Esophagus muscularis mucosa (tissue), 4 donors: ENCODE results near the gene SLCO2A1. TPM values are rescaled to one million over a fixed set of nuclear protein-coding genes. Genes with fewer than 3 reads are reported as not detected.

Source experiments
- DNase-seq: peaks from one replicate; pipeline ENCODE4 v3.0.0-alpha.2; 2017; ENCODE audit errors: extremely low spot score
- H3K27ac ChIP-seq, 4 donors: fragments of 200-600 bp; sonication (generic); replicated peaks in 1 of 4; 1 replicate in 3 of 4; 2 replicates in 1 of 4; pipeline ENCODE4 v1.5.1; 2016 to 2019; ENCODE audit warnings: mild to moderate bottlenecking in 1 of 4
- H3K27me3 ChIP-seq, 4 donors: fragments of 200-600 bp; sonication (generic); one replicate each; pipeline versions ENCODE4 v1.5.1 to v1.6.0; 2016 to 2019
- H3K36me3 ChIP-seq, 4 donors: fragments of 200-600 bp; sonication (generic); one replicate each; pipeline ENCODE4 v1.5.1; 2016 to 2019
- H3K4me1 ChIP-seq, 4 donors: fragments of 200-600 bp; sonication (generic); one replicate each; pipeline ENCODE4 v1.5.1; 2016 to 2019
- H3K4me3 ChIP-seq, 4 donors: fragments of 200-600 bp; sonication (generic); 1 replicate in 2 of 4; 2 replicates in 2 of 4; pipeline ENCODE4 v1.5.1; 2016 to 2019; ENCODE audit warnings: mild to moderate bottlenecking in 4 of 4, moderate library complexity in 1 of 4
- H3K9me3 ChIP-seq, 4 donors: fragments of 200-600 bp; sonication (generic); 1 replicate in 3 of 4; 2 replicates in 1 of 4; pipeline ENCODE4 v1.5.1; 2016 to 2019
- CTCF ChIP-seq, 3 experiments: fragments of 200-600 bp in 2 of 3; fragments of 450-650 bp in 1 of 3; sonication (generic) in 2 of 3; IDR thresholded peaks; one replicate each; pipeline ENCODE4 v1.5.1; 2017 to 2019; ENCODE audit warnings: antibody characterized with exemption in 3 of 3, mild to moderate bottlenecking in 2 of 3, moderate library complexity in 1 of 3
- EP300 ChIP-seq: sonication (generic); formaldehyde crosslinking; IDR thresholded peaks from one replicate; pipeline ENCODE4 v1.6.1; 2017; ENCODE audit warnings: antibody characterized with exemption
- POLR2A ChIP-seq: fragments of 450-650 bp; IDR thresholded peaks from one replicate; pipeline ENCODE4 v1.6.1; 2017; ENCODE audit warnings: antibody characterized with exemption, moderate library complexity, mild to moderate bottlenecking, low read depth
- POLR2AphosphoS5 ChIP-seq, 2 donors: sonication (generic); formaldehyde crosslinking; IDR thresholded peaks; one replicate each; pipeline ENCODE4 v1.6.1; 2017; ENCODE audit warnings: antibody characterized with exemption in 2 of 2
- WGBS: methylation state at CpG from one replicate; pipeline ENCODE4 v1.1.5; 2018; 5-methylcytosine and 5-hydroxymethylcytosine counted together
- intact Hi-C: fragments of 100-400 bp; cut with DNase I; formaldehyde crosslinking; loops from one replicate; pipeline ENCODE4 v1.15.1; 2023
- total RNA-seq, 4 donors: library from RNA; depleted of rRNA; stranded (reverse); fragments of >200 nt; gene quantifications; one replicate each; pipeline versions ENCODE4 v1.1.0 to v1.2.1, GENCODE V29; 2016

The SLCO2A1 gene
- total RNA-seq, 4 donors from 2014 or later: 8.3 to 17.6 (median 13.8) TPM

GRCh38 chr3:134040066-134040465, 10.3 kb upstream of the SLCO2A1 start:
- TF ChIP-seq CTCF (IDR thresholded peaks at IDR 0.05) (no peak), EP300 (no peak), POLR2A (no peak), POLR2AphosphoS5 (IDR thresholded peaks at IDR 0.05) (no peak)
- 89% methylated on average over 4 of the region's 4 CpGs for WGBS
- intact Hi-C loops: no loop called here

GRCh38 chr3:134039161-134039862, 9.6 kb upstream of the SLCO2A1 start:
- H3K27me3 ChIP-seq: no peaks in the 10 kb centered on the region
- TF ChIP-seq POLR2AphosphoS5 (IDR thresholded peaks at IDR 0.05) (no peak), CTCF (IDR thresholded peaks at IDR 0.05) (peak in 1 of 3 experiments; percentile 11), EP300 (no peak), POLR2A (no peak)
- peaks cover 0 to 2% (median 0%) of the 10 kb centered on the region in 4 donors for H3K9me3 ChIP-seq
- 88% methylated on average over 5 of the region's 8 CpGs for WGBS
- no peaks in the 10 kb centered on the region for H3K36me3 ChIP-seq
- no peak overlapping the region for H3K4me3 ChIP-seq
- peaks cover 0 to 8% (median 2%) of the 10 kb centered on the region in 4 donors for H3K4me1 ChIP-seq
- DNase-seq: peak; percentile 86
- intact Hi-C loops: loop anchor here (10.0 kb wide), 1 partner anchor 105 kb away; no protein-coding TSS in a partner anchor
- no peak overlapping the region for H3K27ac ChIP-seq

More at GRCh38 chr3:134040066-134040465, 10.3 kb upstream of the SLCO2A1 start:
- Histone ChIP-seq H3K27me3 (no peaks in the 10 kb centered on the region), H3K27ac (no peak overlapping the region), H3K4me3 (no peak overlapping the region), H3K36me3 (no peaks in the 10 kb centered on the region), H3K4me1 (peaks cover 0 to 8% (median 2%) of the 10 kb centered on the region in 4 donors), H3K9me3 (peaks cover 0 to 9% (median 2%) of the 10 kb centered on the region in 4 donors)
- DNase-seq: no peak

GRCh38 chr3:134038716-134039115, 9.0 kb upstream of the SLCO2A1 start:
- intact Hi-C loops: loop anchor here (10.0 kb wide), 1 partner anchor 104 kb away; no protein-coding TSS in a partner anchor
- Histone ChIP-seq H3K4me1 (peaks cover 0 to 8% (median 2%) of the 10 kb centered on the region in 4 donors), H3K36me3 (no peaks in the 10 kb centered on the region), H3K27me3 (no peaks in the 10 kb centered on the region), H3K4me3 (no peak overlapping the region), H3K27ac (no peak overlapping the region), H3K9me3 (no peaks in the 10 kb centered on the region)
- TF ChIP-seq POLR2AphosphoS5 (IDR thresholded peaks at IDR 0.05): no peak
- no peak for TF ChIP-seq POLR2A
- TF ChIP-seq EP300: no peak
- 93% methylated on average over 8 of the region's 8 CpGs for WGBS
- no peak for DNase-seq

GRCh38 chr3:134038071-134038491, 8.4 kb upstream of the SLCO2A1 start:
- WGBS: 92% methylated on average over 9 of the region's 10 CpGs
- Histone ChIP-seq H3K4me1 (peaks cover 0 to 8% (median 2%) of the 10 kb centered on the region in 4 donors), H3K27me3 (no peaks in the 10 kb centered on the region), H3K27ac (no peak overlapping the region), H3K4me3 (no peak overlapping the region), H3K36me3 (no peaks in the 10 kb centered on the region), H3K9me3 (no peaks in the 10 kb centered on the region)
- TF ChIP-seq EP300 (no peak), POLR2A (no peak), CTCF (IDR thresholded peaks at IDR 0.05) (no peak), POLR2AphosphoS5 (IDR thresholded peaks at IDR 0.05) (no peak)
- intact Hi-C loops: loop anchor here (10.0 kb wide), 1 partner anchor 103 kb away; no protein-coding TSS in a partner anchor
- no peak for DNase-seq

GRCh38 chr3:134037168-134037567, 7.4 kb upstream of the SLCO2A1 start:
- Histone ChIP-seq H3K9me3 (no peaks in the 10 kb centered on the region), H3K36me3 (no peaks in the 10 kb centered on the region), H3K27me3 (no peaks in the 10 kb centered on the region), H3K4me3 (no peak overlapping the region), H3K27ac (no peak overlapping the region), H3K4me1 (peaks cover 0 to 8% (median 2%) of the 10 kb centered on the region in 4 donors)
- DNase-seq: no peak
- WGBS: 86% methylated on average over 5 of the region's 5 CpGs
- TF ChIP-seq CTCF (IDR thresholded peaks at IDR 0.05) (no peak), POLR2A (no peak), EP300 (no peak), POLR2AphosphoS5 (IDR thresholded peaks at IDR 0.05) (no peak)
- intact Hi-C loops: loop anchor here (10.0 kb wide), 1 partner anchor 102 kb away; no protein-coding TSS in a partner anchor
